HS-5 (cell line): Measurements from ENCODE around the gene RIPK4.

Experiments used
- DNase-seq: peaks from one replicate; pipeline ENCODE4 v3.0.0-alpha.2; 2012; ENCODE audit warnings: low read depth

Gene RIPK4

GRCh38 chr21:41753006-41753898 is 13.6 kb downstream of the RIPK4 start:
- no peak for DNase-seq

GRCh38 chr21:41752231-41752681 is 14.6 kb downstream of the RIPK4 start:
- peak; percentile 60 for DNase-seq

GRCh38 chr21:41751611-41752011 is 15.2 kb downstream of the RIPK4 start:
- DNase-seq: no peak

GRCh38 chr21:41750532-41751151 is 16.2 kb downstream of the RIPK4 start:
- no peak for DNase-seq

GRCh38 chr21:41750051-41750450 is 16.8 kb downstream of the RIPK4 start:
- no peak for DNase-seq

GRCh38 chr21:41749286-41749685 is 17.6 kb downstream of the RIPK4 start:
- DNase-seq: no peak

- DNase-seq: no peak
Observed at GRCh38 chr21:41747943-41748738, 18.7 kb downstream of the RIPK4 start.

- DNase-seq: no peak
Observed at GRCh38 chr21:41746744-41747006, 20.2 kb downstream of the RIPK4 start.

GRCh38 chr21:41745971-41746743 is 20.7 kb downstream of the RIPK4 start:
- DNase-seq: no peak

GRCh38 chr21:41745026-41745820 is 21.6 kb downstream of the RIPK4 start:
- DNase-seq: no peak

GRCh38 chr21:41744028-41744930 is 22.6 kb downstream of the RIPK4 start:
- DNase-seq: no peak

- no peak for DNase-seq
Observed at GRCh38 chr21:41743321-41744027, 23.4 kb downstream of the RIPK4 start.

- no peak for DNase-seq
Observed at GRCh38 chr21:41742073-41742875, 24.6 kb downstream of the RIPK4 start.

GRCh38 chr21:41741253-41742072 is 25.4 kb downstream of the RIPK4 start:
- no peak for DNase-seq

GRCh38 chr21:41740604-41741252 is 26.1 kb downstream of the RIPK4 start:
- DNase-seq: no peak

- no peak for DNase-seq
Observed at GRCh38 chr21:41739936-41740335, 26.9 kb downstream of the RIPK4 start.

- DNase-seq: no peak
Observed at GRCh38 chr21:41739011-41739410, 27.8 kb downstream of the RIPK4 start.
